ENCODE data around the gene FCER2.

DNA sequence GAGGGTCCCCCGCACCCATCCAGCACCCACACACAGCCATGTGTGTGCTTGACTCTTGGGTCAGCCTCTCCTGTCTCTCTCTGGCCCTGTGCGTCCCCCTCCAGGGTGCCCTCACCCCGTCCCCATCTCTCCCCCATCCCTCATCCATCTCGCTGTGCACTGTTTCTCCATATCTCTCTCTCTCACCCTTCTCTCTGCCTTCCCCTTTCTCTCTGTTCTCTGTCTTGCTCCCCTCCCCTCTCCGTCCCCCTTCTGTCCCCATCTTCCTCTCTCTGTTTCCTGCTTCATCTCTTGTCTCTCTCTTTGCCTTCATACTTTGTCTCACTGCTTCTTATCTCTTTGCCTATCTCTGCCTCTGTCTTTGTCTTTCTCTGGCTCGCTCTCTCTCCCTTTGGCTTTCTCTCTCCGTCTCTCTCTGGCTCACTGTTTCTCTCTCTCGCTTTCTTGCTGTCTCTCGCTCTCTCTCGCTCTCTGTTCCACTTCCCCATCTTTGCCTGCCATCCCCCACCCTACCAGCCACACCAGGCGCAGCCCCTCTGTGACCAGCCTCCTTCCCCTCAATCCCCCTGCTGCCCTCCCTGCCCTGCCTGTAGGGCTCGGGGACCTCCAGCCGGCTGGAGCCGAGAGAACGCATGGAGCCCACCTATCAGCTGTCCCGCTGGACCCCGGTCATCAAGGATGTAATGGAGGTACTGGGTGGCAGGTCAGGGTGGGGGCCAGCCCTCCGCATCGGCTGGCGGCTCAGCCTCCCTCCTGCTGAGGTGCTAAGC, 56.1 kb downstream of the FCER2 start:
- TF ChIP-seq, protein P1, sequence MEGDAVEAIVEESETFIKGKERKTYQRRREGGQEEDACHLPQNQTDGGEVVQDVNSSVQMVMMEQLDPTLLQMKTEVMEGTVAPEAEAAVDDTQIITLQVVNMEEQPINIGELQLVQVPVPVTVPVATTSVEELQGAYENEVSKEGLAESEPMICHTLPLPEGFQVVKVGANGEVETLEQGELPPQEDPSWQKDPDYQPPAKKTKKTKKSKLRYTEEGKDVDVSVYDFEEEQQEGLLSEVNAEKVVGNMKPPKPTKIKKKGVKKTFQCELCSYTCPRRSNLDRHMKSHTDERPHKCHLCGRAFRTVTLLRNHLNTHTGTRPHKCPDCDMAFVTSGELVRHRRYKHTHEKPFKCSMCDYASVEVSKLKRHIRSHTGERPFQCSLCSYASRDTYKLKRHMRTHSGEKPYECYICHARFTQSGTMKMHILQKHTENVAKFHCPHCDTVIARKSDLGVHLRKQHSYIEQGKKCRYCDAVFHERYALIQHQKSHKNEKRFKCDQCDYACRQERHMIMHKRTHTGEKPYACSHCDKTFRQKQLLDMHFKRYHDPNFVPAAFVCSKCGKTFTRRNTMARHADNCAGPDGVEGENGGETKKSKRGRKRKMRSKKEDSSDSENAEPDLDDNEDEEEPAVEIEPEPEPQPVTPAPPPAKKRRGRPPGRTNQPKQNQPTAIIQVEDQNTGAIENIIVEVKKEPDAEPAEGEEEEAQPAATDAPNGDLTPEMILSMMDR (IDR thresholded peaks at IDR 0.05) = no peak
- TF ChIP-seq POLR2AphosphoS5 (IDR thresholded peaks at IDR 0.05; ENCODE audit: low read depth, low read length) = no peak
